Liver (tissue), 9 donors: ENCODE results near the gene FANCG. TPM values are rescaled to one million over a fixed set of nuclear protein-coding genes. Genes with fewer than 3 reads are reported as not detected.

ENCODE experiments used
- DNase-seq: peaks from one replicate; pipeline ENCODE4 v3.0.0-alpha.2; 2017; ENCODE audit warnings: low spot score
- H3K27ac ChIP-seq, 2 donors: one replicate each; pipeline ENCODE4 v1.7.0; 2013; ENCODE audit warnings: inconsistent platforms in 2 of 2, low read length in 2 of 2, control low read depth in 1 of 2, low read depth in 1 of 2, mild to moderate bottlenecking in 1 of 2
- H3K27me3 ChIP-seq, 4 donors: one replicate each; pipeline versions ENCODE4 v1.6.1 to v1.7.0; 2013; ENCODE audit warnings: low read length in 3 of 4, inconsistent platforms in 1 of 4, mild to moderate bottlenecking in 1 of 4, moderate library complexity in 1 of 4; ENCODE audit not compliant: control insufficient read depth in 4 of 4, insufficient read depth in 4 of 4
- H3K36me3 ChIP-seq, 4 donors: one replicate each; pipeline versions ENCODE4 v1.6.1 to v1.7.0; 2013; ENCODE audit warnings: low read length in 3 of 4, mild to moderate bottlenecking in 3 of 4, low read depth in 1 of 4, moderate library complexity in 1 of 4; ENCODE audit not compliant: control insufficient read depth in 4 of 4, insufficient read depth in 3 of 4
- H3K4me1 ChIP-seq, 4 donors: one replicate each; pipeline versions ENCODE4 v1.6.1 to v1.7.0; 2013; ENCODE audit warnings: low read length in 3 of 4, mild to moderate bottlenecking in 3 of 4, moderate library complexity in 1 of 4; ENCODE audit not compliant: control insufficient read depth in 4 of 4, insufficient read depth in 4 of 4
- H3K4me3 ChIP-seq, 3 donors: one replicate each; pipeline versions ENCODE4 v1.6.1 to v1.7.0; 2013; ENCODE audit warnings: low read length in 3 of 3, control low read depth in 1 of 3, low read depth in 1 of 3, mild to moderate bottlenecking in 1 of 3
- H3K9ac ChIP-seq, 2 donors: one replicate each; pipeline ENCODE4 v1.7.0; 2013; ENCODE audit warnings: low read length in 2 of 2, mild to moderate bottlenecking in 2 of 2, moderate library complexity in 2 of 2, control low read depth in 1 of 2, low read depth in 1 of 2
- H3K9me3 ChIP-seq, 4 donors: one replicate each; pipeline versions ENCODE4 v1.6.1 to v1.7.0; 2013; ENCODE audit warnings: low read length in 3 of 4; ENCODE audit not compliant: control insufficient read depth in 4 of 4
- ATF3 ChIP-seq: IDR thresholded peaks from 2 replicates; pipeline ENCODE4 v1.6.1; 2016; ENCODE audit warnings: antibody characterized with exemption
- CTCF ChIP-seq: fragments of 150-350 bp; IDR thresholded peaks from 2 replicates; pipeline ENCODE4 v1.5.1; 2017; ENCODE audit warnings: improper control_type of control experiment, low read depth, low read length; ENCODE audit not compliant: missing input control
- EGR1 ChIP-seq, 2 donors: IDR thresholded peaks; 2 replicates each; pipeline ENCODE4 v1.6.1; 2016 to 2018; ENCODE audit warnings: antibody characterized with exemption in 2 of 2, low read depth in 2 of 2
- FOXA1 ChIP-seq: IDR thresholded peaks from 2 replicates; pipeline ENCODE4 v1.6.1; 2016; ENCODE audit warnings: antibody characterized with exemption
- FOXA2 ChIP-seq: IDR thresholded peaks from 2 replicates; pipeline ENCODE4 v1.6.1; 2016; ENCODE audit warnings: antibody characterized with exemption
- GABPA ChIP-seq, 2 donors: IDR thresholded peaks in 1 of 2; conservative IDR thresholded peaks in 1 of 2; 2 replicates each; pipeline ENCODE4 v1.6.1; 2016; ENCODE audit warnings: antibody characterized with exemption in 2 of 2, mild to moderate bottlenecking in 1 of 2, moderate library complexity in 1 of 2
- HNF4A ChIP-seq, 2 donors: conservative IDR thresholded peaks; 2 replicates each; pipeline ENCODE4 v1.6.1; 2016; ENCODE audit warnings: antibody characterized with exemption in 2 of 2, mild to moderate bottlenecking in 2 of 2
- HNF4G ChIP-seq: IDR thresholded peaks from 2 replicates; pipeline ENCODE4 v1.6.1; 2016; ENCODE audit warnings: antibody characterized with exemption
- JUND ChIP-seq, 2 donors: IDR thresholded peaks; 2 replicates each; pipeline ENCODE4 v1.6.1; 2016; ENCODE audit warnings: antibody characterized with exemption in 2 of 2
- MAX ChIP-seq: IDR thresholded peaks from 2 replicates; pipeline ENCODE4 v1.6.1; 2016; ENCODE audit warnings: antibody characterized with exemption
- NR2F2 ChIP-seq: IDR thresholded peaks from 2 replicates; pipeline ENCODE4 v1.6.1; 2016; ENCODE audit warnings: antibody characterized with exemption
- RAD21 ChIP-seq, 2 donors: IDR thresholded peaks; 2 replicates each; pipeline ENCODE4 v1.6.1; 2016; ENCODE audit warnings: antibody characterized with exemption in 2 of 2, mild to moderate bottlenecking in 2 of 2
- REST ChIP-seq: IDR thresholded peaks from 2 replicates; pipeline ENCODE4 v1.6.1; 2016; ENCODE audit warnings: antibody characterized with exemption, mild to moderate bottlenecking
- RXRA ChIP-seq, 2 donors: IDR thresholded peaks; 2 replicates each; pipeline ENCODE4 v1.6.1; 2017 to 2018; ENCODE audit warnings: antibody characterized with exemption in 2 of 2, mild to moderate bottlenecking in 1 of 2
- SP1 ChIP-seq: IDR thresholded peaks from 2 replicates; pipeline ENCODE4 v1.6.1; 2018; ENCODE audit warnings: antibody characterized with exemption, mild to moderate bottlenecking
- TAF1 ChIP-seq: conservative IDR thresholded peaks from 2 replicates; pipeline ENCODE4 v1.6.1; 2016; ENCODE audit warnings: antibody characterized with exemption, mild to moderate bottlenecking
- YY1 ChIP-seq: IDR thresholded peaks from 2 replicates; pipeline ENCODE4 v1.6.1; 2016; ENCODE audit warnings: antibody characterized with exemption, mild to moderate bottlenecking
- ZBTB33 ChIP-seq: IDR thresholded peaks from 2 replicates; pipeline ENCODE4 v1.6.1; 2016; ENCODE audit warnings: antibody characterized with exemption
- WGBS: extraction: QIAGEN DNeasy Blood & Tissue Kit; methylation state at CpG from one replicate; pipeline ENCODE4 v1.1.7; 2013; 5-methylcytosine and 5-hydroxymethylcytosine counted together
- polyA plus RNA-seq, 2 donors: library from polyadenylated mRNA; stranded (reverse) in 1 of 2; unstranded in 1 of 2; fragments of 200-250 nt in 1 of 2; fragments of >200 nt in 1 of 2; fragmentation: Nextera tagmentation in 1 of 2; extraction: Ambion mirVana in 1 of 2; gene quantifications; one replicate each; pipeline versions ENCODE4 v1.2.1 to v1.2.3, GENCODE V29; 2013 to 2015
- total RNA-seq, 2 donors: library from RNA; depleted of rRNA; stranded (reverse); fragments of >200 nt; gene quantifications; one replicate each; pipeline ENCODE4 v1.2.3, GENCODE V29; 2014
- donor health status: healthy.
- donor health status: healthy.
- donor health status: healthy.
- donor health status: healthy.
- donor health status: healthy.

Gene FANCG
- total and polyA plus RNA-seq, 4 donors: 1.7 to 16.0 (median 4.0) TPM

- Histone ChIP-seq H3K4me1 (peaks cover 0 to 3% (median 0%) of the 10 kb centered on the region in 4 donors), H3K36me3 (peaks cover 0 to 10% (median under 1%) of the 10 kb centered on the region in 4 donors), H3K9me3 (no peaks in the 10 kb centered on the region), H3K27me3 (no peaks in the 10 kb centered on the region), H3K27ac (no peak overlapping the region), H3K4me3 (no peak overlapping the region), H3K9ac (no peak overlapping the region)
- TF ChIP-seq NR2F2 (no peak), HNF4A (conservative IDR thresholded peaks at IDR 0.05) (no peak), YY1 (no peak), JUND (IDR thresholded peaks at IDR 0.05) (no peak), HNF4G (no peak), CTCF (no peak), FOXA2 (no peak), RXRA (IDR thresholded peaks at IDR 0.05) (no peak), TAF1 (no peak), EGR1 (IDR thresholded peaks at IDR 0.05; ENCODE audit: low read depth in 2 of 2) (no peak), FOXA1 (no peak), ZBTB33 (no peak), ATF3 (no peak), REST (no peak), MAX (no peak), RAD21 (IDR thresholded peaks at IDR 0.05) (no peak), GABPA (IDR thresholded peaks at IDR 0.05 in 1 of 2, conservative IDR thresholded peaks at IDR 0.05 in 1 of 2) (no peak)
- DNase-seq: no peak
- WGBS: 58% methylated on average over 1 of the region's 1 CpG
Measured at GRCh38 chr9:35027374-35027773, 52.4 kb downstream of the FANCG start.

- Histone ChIP-seq H3K9ac (no peak overlapping the region), H3K4me3 (no peak overlapping the region), H3K27ac (no peak overlapping the region), H3K9me3 (no peaks in the 10 kb centered on the region), H3K27me3 (no peaks in the 10 kb centered on the region), H3K4me1 (peaks cover 0 to 3% (median 0%) of the 10 kb centered on the region in 4 donors), H3K36me3 (peaks cover 0 to 16% (median 2%) of the 10 kb centered on the region in 4 donors)
- DNase-seq: no peak
- 85% methylated on average over 3 of the region's 3 CpGs for WGBS
- TF ChIP-seq HNF4A (conservative IDR thresholded peaks at IDR 0.05): no peak
- no peak for TF ChIP-seq MAX
- no peak for TF ChIP-seq RXRA (IDR thresholded peaks at IDR 0.05)
- TF ChIP-seq REST: no peak
- TF ChIP-seq SP1: no peak
- no peak for TF ChIP-seq FOXA1
- TF ChIP-seq NR2F2: no peak
- TF ChIP-seq GABPA (IDR thresholded peaks at IDR 0.05 in 1 of 2, conservative IDR thresholded peaks at IDR 0.05 in 1 of 2): no peak
- no peak for TF ChIP-seq TAF1
- TF ChIP-seq ATF3: no peak
Measured at GRCh38 chr9:35026671-35027070, 53.1 kb downstream of the FANCG start.
